GM18951 (cell line): ENCODE results near the gene LSM10.

Source experiments
- POLR2A ChIP-seq: IDR thresholded peaks from 4 replicates; pipeline ENCODE4 v1.6.1; 2011; ENCODE audit warnings: mild to moderate bottlenecking; ENCODE audit not compliant: insufficient read length, insufficient read depth; ENCODE audit errors: extremely low read depth
- in situ Hi-C: fragments of 300-500 bp; cut with MboI; formaldehyde crosslinking; loops from one replicate; pipeline ENCODE4 v1.12.0; 2022; ENCODE audit warnings: low sequenced_read_pairs, mixed read lengths, inconsistent platforms; ENCODE audit not compliant: unreplicated experiment

LSM10 gene

GRCh38 chr1:36344395-36344680 is 53.4 kb downstream of the LSM10 start:
- in situ Hi-C loops, result no loop called here
- TF ChIP-seq POLR2A, result no peak

- no peak for TF ChIP-seq POLR2A
- in situ Hi-C loops, result no loop called here
These were observed 53.9 kb downstream of the LSM10 start for GRCh38 chr1:36343651-36344394.
